Fibroblast of peridontal ligament (primary cell): ENCODE results near the gene NOX5.

Source experiments
- DNase-seq: peaks from one replicate; pipeline ENCODE4 v3.0.0-alpha.2; 2010; ENCODE audit errors: extremely low read depth

The NOX5 gene

DNA sequence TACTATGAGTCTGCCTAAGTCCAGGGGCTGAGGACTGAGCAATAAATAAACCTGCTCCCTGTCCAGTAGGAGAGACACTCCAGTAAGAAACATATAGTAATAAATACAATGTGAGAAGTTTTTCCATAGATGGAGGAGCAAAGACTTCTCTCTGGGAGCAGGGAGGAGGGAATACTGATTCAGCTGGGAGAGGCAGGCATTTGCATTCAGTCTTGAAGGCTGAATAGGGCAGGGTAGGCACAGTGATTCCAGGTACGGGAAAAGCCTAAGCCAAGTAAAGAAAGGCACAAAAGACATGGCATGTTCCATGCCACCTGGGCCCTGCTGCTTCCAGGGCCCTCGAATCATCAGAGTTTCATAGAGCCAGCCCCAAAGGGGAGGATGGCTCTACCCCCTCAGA lies 86.3 kb downstream of the NOX5 start:
- no peak for DNase-seq

DNA sequence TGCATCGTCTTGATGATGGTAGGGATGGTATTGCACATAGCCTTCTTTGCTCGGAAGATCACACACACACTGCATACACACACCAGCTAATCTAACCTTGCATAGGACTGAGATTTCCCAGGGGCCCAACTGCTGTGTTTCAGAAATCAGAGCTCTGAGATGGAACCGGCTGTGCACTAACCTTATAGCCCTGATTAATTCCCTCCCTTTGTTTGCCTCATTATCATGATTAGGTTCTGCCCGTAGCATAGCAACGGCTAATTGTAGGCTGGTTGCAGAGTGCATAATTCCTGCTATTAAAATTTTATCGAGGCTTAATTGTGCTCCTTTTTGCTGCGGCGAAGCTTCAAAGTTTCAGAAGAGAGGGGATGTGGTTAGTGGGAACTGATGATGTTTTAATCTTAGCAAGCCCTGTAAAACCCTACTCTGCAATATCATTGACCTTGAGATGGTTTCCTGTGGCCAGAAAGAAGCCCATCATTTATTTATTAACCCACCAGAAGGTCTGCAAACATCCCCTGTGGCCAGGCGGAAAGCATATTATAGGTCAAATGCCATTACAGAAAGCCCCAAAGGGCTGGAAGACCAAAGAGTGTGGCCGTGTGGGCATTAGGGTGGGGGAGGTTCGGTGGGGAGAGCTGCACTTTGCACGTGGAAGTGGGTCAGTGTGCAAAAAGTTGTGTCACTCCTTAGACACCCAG lies 89.7 kb downstream of the NOX5 start:
- no peak for DNase-seq

DNA sequence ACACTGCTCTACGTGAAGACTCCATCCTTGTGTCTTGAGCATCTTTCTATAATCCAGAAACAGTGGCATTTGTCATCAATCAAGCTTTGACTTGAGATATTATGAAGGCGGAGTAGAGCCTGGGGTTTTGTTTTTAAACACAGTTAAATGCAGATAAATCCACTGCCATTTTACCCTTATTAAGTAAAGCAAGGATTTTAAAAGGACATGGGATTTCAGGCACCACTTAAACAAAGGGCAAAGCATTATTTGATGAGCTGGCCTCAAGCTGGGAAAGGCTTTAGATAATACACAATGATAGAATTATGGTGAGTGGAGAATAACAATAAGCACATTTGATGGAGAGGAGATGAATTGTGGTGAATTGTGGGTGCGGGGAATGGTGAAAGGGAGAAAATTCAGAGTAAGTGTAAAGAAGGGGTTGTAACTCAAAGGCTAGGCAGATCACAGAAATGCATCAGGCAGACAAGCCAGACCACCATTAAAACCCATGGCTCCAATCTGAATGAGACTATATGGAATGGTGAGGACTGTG lies 91.0 kb downstream of the NOX5 start:
- DNase-seq: no peak

DNA sequence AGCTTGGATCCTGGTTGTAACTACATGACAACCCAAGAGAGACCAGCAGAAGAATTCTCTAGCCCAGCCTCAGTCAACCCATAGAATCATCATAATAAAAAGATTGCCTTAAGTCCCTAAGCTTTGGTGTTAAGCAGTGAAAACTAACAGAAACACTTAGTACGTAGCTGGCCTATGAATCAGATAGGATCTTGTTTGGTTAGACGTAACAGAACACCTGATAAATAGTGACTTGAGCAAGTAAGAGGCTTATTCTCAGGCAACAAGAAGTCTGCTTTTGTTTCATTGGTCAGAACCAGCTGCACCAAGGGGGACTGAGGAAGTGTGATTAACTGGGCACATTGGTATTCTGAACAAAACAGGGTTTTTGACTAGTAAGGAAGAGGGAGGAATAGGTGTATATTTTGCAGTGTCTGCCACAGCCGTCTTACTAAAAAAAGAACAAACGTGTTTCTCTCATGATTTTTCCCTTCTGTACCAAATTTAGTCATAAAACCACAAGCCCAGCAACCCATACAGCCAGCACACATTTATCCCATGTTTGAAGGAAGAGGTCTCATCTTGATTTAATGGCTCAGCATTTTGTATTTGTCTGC lies 92.6 kb downstream of the NOX5 start:
- DNase-seq: no peak
